Stomach (tissue), 9 donors: ENCODE results near the gene UNC45A. TPM values are rescaled to one million over a fixed set of nuclear protein-coding genes. Genes with fewer than 3 reads are reported as not detected.

Experiments used
- DNase-seq, 2 donors: peaks; one replicate each; pipeline versions ENCODE4 v3.0.0 to v3.0.0-alpha.2; 2013 to 2019
- H3K27ac ChIP-seq, 5 donors: fragments of 200-600 bp in 4 of 5; sonication (generic) in 4 of 5; one replicate each; pipeline ENCODE4 v1.5.1; 2013 to 2019; ENCODE audit warnings: mild to moderate bottlenecking in 1 of 5, moderate library complexity in 1 of 5
- H3K27me3 ChIP-seq, 3 donors: fragments of 200-600 bp; sonication (generic); one replicate each; pipeline ENCODE4 v1.5.1; 2017 to 2019; ENCODE audit warnings: mixed run types in 1 of 3
- H3K36me3 ChIP-seq, 4 donors: fragments of 200-600 bp; sonication (generic); 1 replicate in 3 of 4; 2 replicates in 1 of 4; pipeline ENCODE4 v1.5.1; 2016 to 2019
- H3K4me1 ChIP-seq, 4 donors: fragments of 200-600 bp; sonication (generic); one replicate each; pipeline ENCODE4 v1.5.1; 2016 to 2019
- H3K4me3 ChIP-seq, 4 donors: fragments of 200-600 bp; sonication (generic) in 3 of 4; one replicate each; pipeline ENCODE4 v1.5.1; 2016 to 2019; ENCODE audit warnings: mild to moderate bottlenecking in 1 of 4
- H3K9me3 ChIP-seq, 4 donors: fragments of 200-600 bp; sonication (generic); one replicate each; pipeline ENCODE4 v1.5.1; 2016 to 2019
- EP300 ChIP-seq: sonication (generic); formaldehyde crosslinking; IDR thresholded peaks from one replicate; pipeline ENCODE4 v1.6.1; 2017; ENCODE audit warnings: antibody characterized with exemption
- POLR2A ChIP-seq, 4 donors: fragments of 450-650 bp; IDR thresholded peaks; one replicate each; pipeline ENCODE4 v1.6.1; 2016; ENCODE audit warnings: antibody characterized with exemption in 4 of 4, control low read depth in 2 of 4, mild to moderate bottlenecking in 1 of 4, moderate library complexity in 1 of 4
- POLR2AphosphoS5 ChIP-seq, 3 donors: sonication (generic); formaldehyde crosslinking; IDR thresholded peaks; one replicate each; pipeline ENCODE4 v1.6.1; 2016; ENCODE audit warnings: antibody characterized with exemption in 3 of 3
- WGBS, 5 donors: extraction: QIAGEN DNeasy Blood & Tissue Kit in 3 of 5; methylation state at CpG; one replicate each; pipeline versions ENCODE4 v1.1.5 to v1.1.7; 2013 to 2018; 5-methylcytosine and 5-hydroxymethylcytosine counted together
- intact Hi-C: fragments of 100-400 bp; cut with DNase I; formaldehyde crosslinking; loops from one replicate; pipeline ENCODE4 v1.15.1; 2023; ENCODE audit warnings: low total_unique reads
- polyA plus RNA-seq, 3 donors: library from polyadenylated mRNA; stranded (reverse); fragments of 200-250 nt; gene quantifications; one replicate each; pipeline ENCODE4 v1.2.3, GENCODE V29; 2013
- total RNA-seq, 5 donors: library from RNA; depleted of rRNA; stranded (reverse); fragments of >200 nt; gene quantifications; one replicate each; pipeline versions ENCODE4 v1.1.0 to v1.2.3, GENCODE V29; 2014 to 2016
- TF ChIP-seq, protein P1 (sequence below), 7 experiments: fragments of 450-650 bp in 4 of 7; fragments of 200-600 bp in 3 of 7; sonication (generic) in 3 of 7; IDR thresholded peaks; one replicate each; pipeline ENCODE4 v1.5.1; 2016 to 2019; ENCODE audit warnings: antibody characterized with exemption in 7 of 7, control low read depth in 2 of 7, mild to moderate bottlenecking in 1 of 7
- donor health status: healthy with polysubstance abuse.
- donor health status: Bipolar disorder and iron deficiency.
- donor health status: healthy.

UNC45A gene
- total and polyA plus RNA-seq, 8 donors: 28.0 to 63.8 (median 43.0) TPM

DNA sequence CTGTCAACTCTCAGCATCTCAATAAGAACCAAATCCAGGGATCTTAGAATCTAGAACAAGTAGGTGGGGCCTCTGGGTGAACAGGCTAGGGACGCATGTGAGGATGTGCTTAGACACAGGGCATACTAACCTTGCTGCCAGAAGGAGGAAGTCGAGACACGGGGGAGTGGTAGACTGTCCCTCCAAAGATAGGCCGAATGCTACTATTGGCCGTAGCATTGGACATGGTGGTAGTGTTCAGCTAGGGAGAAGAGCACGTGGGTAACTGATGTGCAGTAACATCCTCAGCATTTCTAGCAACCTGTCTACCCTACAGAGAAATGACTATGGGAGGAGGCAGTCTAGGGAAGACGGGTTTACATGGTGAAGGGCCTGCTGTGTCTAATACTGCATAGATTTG is 35.2 kb downstream of the UNC45A start:
- Histone ChIP-seq H3K36me3 (peaks cover 17 to 80% (median 42%) of the 10 kb centered on the region in 4 donors), H3K4me1 (no peaks in the 10 kb centered on the region), H3K9me3 (no peaks in the 10 kb centered on the region), H3K4me3 (no peak overlapping the region), H3K27ac (no peak overlapping the region), H3K27me3 (no peaks in the 10 kb centered on the region)
- WGBS, 5 donors: 92 to 95% (median 93%) methylated on average over 7 of the region's 7 CpGs
- intact Hi-C loops: no loop called here
- no peak for DNase-seq
- no peak for TF ChIP-seq EP300

DNA sequence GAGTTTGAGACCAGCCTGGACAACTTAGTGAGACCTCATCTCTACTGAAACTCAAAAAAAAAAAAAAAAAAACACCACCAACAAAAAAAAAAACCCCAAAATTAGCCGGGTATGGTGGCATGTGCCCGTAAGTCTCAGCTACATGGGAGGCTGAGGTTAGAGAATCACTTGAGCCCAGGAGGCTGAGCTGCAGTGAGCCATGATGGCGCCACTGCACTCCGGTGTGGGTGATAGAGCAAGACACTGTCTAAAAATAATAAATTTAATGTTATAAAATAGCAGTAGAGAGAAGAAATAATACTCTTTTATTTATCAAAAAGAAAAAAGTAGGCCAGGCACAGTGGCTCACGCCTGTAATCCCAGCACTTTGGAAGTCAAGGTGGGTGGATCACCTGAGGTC is 37.0 kb downstream of the UNC45A start:
- H3K4me3 ChIP-seq: no peak overlapping the region
- H3K36me3 ChIP-seq: peaks cover 14 to 78% (median 26%) of the 10 kb centered on the region in 4 donors
- no peak for DNase-seq
- WGBS, 5 donors: 87 to 98% (median 95%) methylated on average over 5 of the region's 5 CpGs
- H3K4me1 ChIP-seq: no peaks in the 10 kb centered on the region
- intact Hi-C loops: no loop called here
- no peak for TF ChIP-seq EP300
- TF ChIP-seq, protein P1, sequence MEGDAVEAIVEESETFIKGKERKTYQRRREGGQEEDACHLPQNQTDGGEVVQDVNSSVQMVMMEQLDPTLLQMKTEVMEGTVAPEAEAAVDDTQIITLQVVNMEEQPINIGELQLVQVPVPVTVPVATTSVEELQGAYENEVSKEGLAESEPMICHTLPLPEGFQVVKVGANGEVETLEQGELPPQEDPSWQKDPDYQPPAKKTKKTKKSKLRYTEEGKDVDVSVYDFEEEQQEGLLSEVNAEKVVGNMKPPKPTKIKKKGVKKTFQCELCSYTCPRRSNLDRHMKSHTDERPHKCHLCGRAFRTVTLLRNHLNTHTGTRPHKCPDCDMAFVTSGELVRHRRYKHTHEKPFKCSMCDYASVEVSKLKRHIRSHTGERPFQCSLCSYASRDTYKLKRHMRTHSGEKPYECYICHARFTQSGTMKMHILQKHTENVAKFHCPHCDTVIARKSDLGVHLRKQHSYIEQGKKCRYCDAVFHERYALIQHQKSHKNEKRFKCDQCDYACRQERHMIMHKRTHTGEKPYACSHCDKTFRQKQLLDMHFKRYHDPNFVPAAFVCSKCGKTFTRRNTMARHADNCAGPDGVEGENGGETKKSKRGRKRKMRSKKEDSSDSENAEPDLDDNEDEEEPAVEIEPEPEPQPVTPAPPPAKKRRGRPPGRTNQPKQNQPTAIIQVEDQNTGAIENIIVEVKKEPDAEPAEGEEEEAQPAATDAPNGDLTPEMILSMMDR (IDR thresholded peaks at IDR 0.05): no peak
- no peak for TF ChIP-seq POLR2A (IDR thresholded peaks at IDR 0.05)
- no peak for TF ChIP-seq POLR2AphosphoS5 (IDR thresholded peaks at IDR 0.05)
- H3K27ac ChIP-seq: no peak overlapping the region
- H3K9me3 ChIP-seq: no peaks in the 10 kb centered on the region
- no peaks in the 10 kb centered on the region for H3K27me3 ChIP-seq

DNA sequence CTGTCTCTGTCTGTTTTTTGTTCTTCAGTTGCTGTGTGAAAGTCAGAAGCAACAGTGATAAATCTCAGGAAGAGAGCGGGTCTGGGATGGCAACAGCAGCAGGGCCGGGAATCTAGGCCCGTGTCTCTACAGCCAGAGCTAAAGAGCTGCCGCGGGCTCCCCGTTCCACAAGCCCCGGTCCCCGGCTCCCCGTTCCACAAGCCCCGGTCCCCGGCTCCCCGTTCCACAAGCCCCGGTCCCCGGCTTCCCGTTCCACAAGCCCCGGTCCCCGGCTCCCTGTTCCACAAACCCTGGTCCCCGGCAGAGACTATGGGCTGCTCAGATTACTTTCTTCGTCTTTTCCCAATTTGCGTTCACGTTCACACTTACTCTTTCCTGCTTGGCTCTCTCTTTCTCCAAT is 39.1 kb downstream of the UNC45A start:
- H3K27me3 ChIP-seq: no peaks in the 10 kb centered on the region
- no peak overlapping the region for H3K4me3 ChIP-seq
- H3K27ac ChIP-seq: no peak overlapping the region
- DNase-seq: no peak
- H3K36me3 ChIP-seq: peaks cover 9 to 72% (median 20%) of the 10 kb centered on the region in 4 donors
- WGBS, 5 donors: 92 to 97% (median 94%) methylated on average over 20 to 21 of the region's 21 CpGs
- TF ChIP-seq, protein P1 (IDR thresholded peaks at IDR 0.05): no peak
- TF ChIP-seq POLR2A (IDR thresholded peaks at IDR 0.05) (no peak), EP300 (no peak), POLR2AphosphoS5 (IDR thresholded peaks at IDR 0.05) (no peak)
- no peaks in the 10 kb centered on the region for H3K9me3 ChIP-seq
- H3K4me1 ChIP-seq: no peaks in the 10 kb centered on the region
- intact Hi-C loops: no loop called here

DNA sequence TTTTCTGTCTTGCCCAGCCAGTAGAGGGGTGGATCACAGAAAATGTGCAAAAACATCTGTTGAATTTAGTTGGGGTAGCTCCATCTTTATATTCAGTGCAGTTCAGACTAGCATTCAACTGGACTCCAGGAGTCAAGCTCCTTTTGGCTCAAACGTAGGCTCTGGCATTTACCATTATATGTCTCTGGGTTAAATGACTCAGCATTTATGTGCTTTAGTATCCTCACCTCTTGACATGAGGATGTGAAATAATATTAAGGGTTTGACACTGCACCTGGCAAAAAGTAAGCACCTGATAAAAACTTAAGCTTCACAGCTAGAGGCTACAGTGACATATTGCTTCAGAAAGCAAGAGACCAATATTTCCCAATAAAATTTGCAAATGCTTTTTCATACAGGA is 44.5 kb downstream of the UNC45A start:
- H3K27me3 ChIP-seq: no peaks in the 10 kb centered on the region
- WGBS, 5 donors: 33 to 69% (median 47%) methylated on average over 1 of the region's 1 CpG
- TF ChIP-seq POLR2AphosphoS5 (IDR thresholded peaks at IDR 0.05): no peak
- TF ChIP-seq, protein P1 (IDR thresholded peaks at IDR 0.05): no peak
- no peak for TF ChIP-seq POLR2A (IDR thresholded peaks at IDR 0.05)
- no peak for TF ChIP-seq EP300
- no peak overlapping the region for H3K27ac ChIP-seq
- H3K4me3 ChIP-seq: no peak overlapping the region
- H3K4me1 ChIP-seq: no peaks in the 10 kb centered on the region
- H3K36me3 ChIP-seq: peaks cover 4 to 79% (median 14%) of the 10 kb centered on the region in 4 donors
- no peaks in the 10 kb centered on the region for H3K9me3 ChIP-seq
- intact Hi-C loops: no loop called here
- DNase-seq: no peak

DNA sequence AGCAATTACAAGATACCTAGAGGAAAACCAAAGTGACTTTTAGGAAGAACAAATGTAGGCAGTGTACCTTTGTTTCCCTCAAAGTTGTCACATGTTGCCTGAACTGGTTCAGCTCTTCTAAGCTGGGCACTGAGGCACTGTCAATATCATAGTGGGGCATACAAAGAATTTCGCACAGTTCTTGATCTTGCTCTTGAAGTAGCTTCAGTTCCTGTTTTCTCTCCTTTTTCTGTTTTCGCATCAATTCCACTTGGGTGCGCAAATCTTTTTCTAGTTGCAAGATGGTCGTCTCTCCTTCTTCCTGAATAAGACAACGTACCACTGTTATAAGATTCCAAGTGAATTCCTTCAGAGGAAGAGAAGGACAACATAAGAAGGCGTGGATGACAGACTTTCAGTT is 46.6 kb downstream of the UNC45A start:
- intact Hi-C loops: no loop called here

More for the DNA sequence above, 46.6 kb downstream of the UNC45A start:
- Histone ChIP-seq H3K27ac (no peak overlapping the region), H3K4me3 (no peak overlapping the region), H3K36me3 (peaks cover 3 to 59% (median 9%) of the 10 kb centered on the region in 4 donors), H3K4me1 (no peaks in the 10 kb centered on the region), H3K9me3 (no peaks in the 10 kb centered on the region), H3K27me3 (no peaks in the 10 kb centered on the region)
- WGBS, 5 donors: 85 to 98% (median 95%) methylated on average over 6 of the region's 6 CpGs
- no peak for DNase-seq
- TF ChIP-seq POLR2A (IDR thresholded peaks at IDR 0.05): no peak
- TF ChIP-seq, protein P1 (IDR thresholded peaks at IDR 0.05): no peak
- TF ChIP-seq EP300: no peak
- TF ChIP-seq POLR2AphosphoS5 (IDR thresholded peaks at IDR 0.05): no peak
